Breast epithelium (tissue), 4 donors: ENCODE results near the gene SPTBN2. TPM values are rescaled to one million over a fixed set of nuclear protein-coding genes. Genes with fewer than 3 reads are reported as not detected.
"Not testable (repeated sequence)": the region's sequence is repeated elsewhere in the genome, so short reads cannot be mapped to it uniquely, and the experiment has no call there.

ENCODE experiments used
- DNase-seq, 2 donors: peaks; one replicate each; pipeline ENCODE4 v3.0.0-alpha.2; 2019; ENCODE audit warnings: low spot score in 2 of 2
- H3K27ac ChIP-seq, 2 donors: fragments of 200-600 bp; sonication (generic) in 1 of 2; one replicate each; pipeline ENCODE4 v1.5.1; 2016 to 2019; ENCODE audit warnings: mild to moderate bottlenecking in 1 of 2
- H3K27me3 ChIP-seq, 2 donors: fragments of 200-600 bp; sonication (generic) in 1 of 2; one replicate each; pipeline versions ENCODE4 v1.5.1 to v1.6.0; 2017 to 2019; ENCODE audit warnings: control low read depth in 1 of 2, mild to moderate bottlenecking in 1 of 2
- H3K36me3 ChIP-seq: fragments of 200-600 bp; one replicate; pipeline ENCODE4 v1.5.1; 2019
- H3K4me1 ChIP-seq, 2 donors: fragments of 200-600 bp; sonication (generic); one replicate each; pipeline ENCODE4 v1.5.1; 2016 to 2019; ENCODE audit warnings: control low read depth in 1 of 2
- H3K4me3 ChIP-seq, 3 donors: fragments of 200-600 bp; sonication (generic); 1 replicate in 2 of 3; 2 replicates in 1 of 3; pipeline ENCODE4 v1.5.1; 2016 to 2019; ENCODE audit warnings: mild to moderate bottlenecking in 3 of 3, moderate library complexity in 2 of 3
- H3K9me3 ChIP-seq, 2 donors: fragments of 200-600 bp; sonication (generic) in 1 of 2; one replicate each; pipeline ENCODE4 v1.5.1; 2016 to 2019; ENCODE audit warnings: control low read depth in 1 of 2
- CTCF ChIP-seq, 3 donors: fragments of 450-650 bp; IDR thresholded peaks; one replicate each; pipeline ENCODE4 v1.5.1; 2016 to 2017; ENCODE audit warnings: antibody characterized with exemption in 3 of 3, mild to moderate bottlenecking in 3 of 3, moderate library complexity in 3 of 3
- POLR2A ChIP-seq: fragments of 450-650 bp; IDR thresholded peaks from one replicate; pipeline ENCODE4 v1.6.1; 2016; ENCODE audit warnings: antibody characterized with exemption, mild to moderate bottlenecking, moderate library complexity
- POLR2AphosphoS5 ChIP-seq, 3 donors: sonication (generic); formaldehyde crosslinking; IDR thresholded peaks; one replicate each; pipeline ENCODE4 v1.6.1; 2017; ENCODE audit warnings: antibody characterized with exemption in 3 of 3
- intact Hi-C: fragments of 100-400 bp; cut with DNase I; formaldehyde crosslinking; loops from one replicate; pipeline ENCODE4 v1.15.1; 2023; ENCODE audit warnings: low total_unique reads
- total RNA-seq, 3 donors: library from RNA; depleted of rRNA; stranded (reverse); fragments of >200 nt; gene quantifications; one replicate each; pipeline ENCODE4 v1.1.0, GENCODE V29; 2016

Gene SPTBN2
- total RNA-seq, 3 donors from 2014 or later, result 1.1 to 28.7 (median 27.2) TPM

- H3K27me3 ChIP-seq, result no peaks in the 10 kb centered on the region
- intact Hi-C loops, result loop anchor here (10.0 kb wide), 1 partner anchor 359 kb away; the partner anchor contains the start of gene YIF1A
- no peak for TF ChIP-seq CTCF (IDR thresholded peaks at IDR 0.05)
- TF ChIP-seq POLR2A, result no peak
- TF ChIP-seq POLR2AphosphoS5 (IDR thresholded peaks at IDR 0.05), result no peak
- H3K4me3 ChIP-seq, result peak overlapping the region in 2 of 3 donors; percentile 38 to 78
- no peaks in the 10 kb centered on the region for H3K9me3 ChIP-seq
- H3K4me1 ChIP-seq, result peaks cover 7 to 58% of the 10 kb centered on the region in 2 donors
- H3K27ac ChIP-seq, result no peak overlapping the region
- no peak for DNase-seq
- H3K36me3 ChIP-seq, result no peaks in the 10 kb centered on the region
Observed at GRCh38 chr11:66643745-66644437, 85.1 kb downstream of the SPTBN2 start.

- intact Hi-C loops, result loop anchor here (10.0 kb wide), 1 partner anchor 357 kb away; the partner anchor contains the start of gene YIF1A
- Histone ChIP-seq H3K27me3 (no peaks in the 10 kb centered on the region), H3K9me3 (no peaks in the 10 kb centered on the region), H3K4me3 (peak overlapping the region; percentile 1 to 91 (median 78)), H3K27ac (no peak overlapping the region), H3K36me3 (no peaks in the 10 kb centered on the region), H3K4me1 (peaks cover 7 to 64% of the 10 kb centered on the region in 2 donors)
- DNase-seq, result no peak
- TF ChIP-seq CTCF (IDR thresholded peaks at IDR 0.05), result no peak
- TF ChIP-seq POLR2AphosphoS5 (IDR thresholded peaks at IDR 0.05), result no peak
- TF ChIP-seq POLR2A, result no peak
Observed at GRCh38 chr11:66641834-66642233, 87.2 kb downstream of the SPTBN2 start.

GRCh38 chr11:66639814-66640340, 89.1 kb downstream of the SPTBN2 start:
- DNase-seq, H3K27me3 ChIP-seq, H3K9me3 ChIP-seq, H3K36me3 ChIP-seq: not testable (repeated sequence)
- peaks cover 4 to 61% of the 10 kb centered on the region in 2 donors for H3K4me1 ChIP-seq
- H3K4me3 ChIP-seq, result peak overlapping the region; percentile 74 to 91 (median 78)
- intact Hi-C loops, result loop anchor here (10.0 kb wide), 1 partner anchor 355 kb away; the partner anchor contains the start of gene YIF1A
- TF ChIP-seq POLR2AphosphoS5 (IDR thresholded peaks at IDR 0.05), result peak in 1 of 3 donors; percentile 19
- H3K27ac ChIP-seq, result peak overlapping the region; percentile 95

- no peaks in the 10 kb centered on the region for H3K36me3 ChIP-seq
- DNase-seq, result no peak
- peaks cover 4 to 55% of the 10 kb centered on the region in 2 donors for H3K4me1 ChIP-seq
- TF ChIP-seq CTCF (IDR thresholded peaks at IDR 0.05) (no peak), POLR2A (no peak), POLR2AphosphoS5 (IDR thresholded peaks at IDR 0.05) (no peak)
- no peaks in the 10 kb centered on the region for H3K27me3 ChIP-seq
- intact Hi-C loops, result no loop called here
- H3K27ac ChIP-seq, result peak overlapping the region; percentile 95
- H3K9me3 ChIP-seq, result no peaks in the 10 kb centered on the region
- H3K4me3 ChIP-seq, result peak overlapping the region; percentile 74 to 91 (median 78)
Observed at GRCh38 chr11:66639066-66639813, 89.8 kb downstream of the SPTBN2 start.

GRCh38 chr11:66638177-66639065, 90.6 kb downstream of the SPTBN2 start, which contains the start of gene RBM4:
RBM4 (plus strand) TSS chr11:66638703; CDS start chr11:66639712, 1,009 bp downstream.
- Histone ChIP-seq H3K4me1 (peaks cover 0 to 47% of the 10 kb centered on the region in 2 donors), H3K36me3 (no peaks in the 10 kb centered on the region), H3K4me3 (peak within 1 kb of the TSS; percentile 74 to 91 (median 78)), H3K27me3 (no peaks in the 10 kb centered on the region), H3K27ac (peak within 1 kb of the TSS; percentile 95), H3K9me3 (no peaks in the 10 kb centered on the region)
- DNase-seq, result peak; percentile 97 to 99
- intact Hi-C loops, result no loop called here
- TF ChIP-seq CTCF (IDR thresholded peaks at IDR 0.05) (peak in 1 of 3 donors; percentile 15), POLR2A (peak; percentile 94), POLR2AphosphoS5 (IDR thresholded peaks at IDR 0.05) (peak; percentile 84 to 96 (median 85))
